ENCODE data around the gene GRAMD4.

Gene GRAMD4

GRCh38 chr22:46712288-46712687 lies 92.1 kb downstream of the GRAMD4 start:
- DNase-seq, result no peak
- Mint-ChIP-seq H3K9me3 (no peaks in the 10 kb centered on the region), H3K27me3 (ENCODE audit: low read depth, poor library complexity) (no peaks in the 10 kb centered on the region), H3K36me3 (ENCODE audit: low read depth) (peaks cover 84% of the 10 kb centered on the region), H3K4me1 (peaks cover 7% of the 10 kb centered on the region), H3K27ac (no peak overlapping the region), H3K4me3 (no peak overlapping the region)
- no peak for TF ChIP-seq CTCF (IDR thresholded peaks at IDR 0.05)

GRCh38 chr22:46714550-46714949 lies 94.4 kb downstream of the GRAMD4 start:
- H3K36me3 Mint-ChIP-seq (ENCODE audit: low read depth), result peaks cover 83% of the 10 kb centered on the region
- peak overlapping the region; percentile 4 for H3K27ac Mint-ChIP-seq
- no peak for TF ChIP-seq CTCF (IDR thresholded peaks at IDR 0.05)
- H3K9me3 Mint-ChIP-seq, result no peaks in the 10 kb centered on the region
- no peak for DNase-seq
- H3K4me3 Mint-ChIP-seq, result no peak overlapping the region
- H3K4me1 Mint-ChIP-seq, result no peaks in the 10 kb centered on the region
- H3K27me3 Mint-ChIP-seq (ENCODE audit: low read depth, poor library complexity), result no peaks in the 10 kb centered on the region

GRCh38 chr22:46719921-46720320 lies 99.7 kb downstream of the GRAMD4 start:
- H3K4me3 Mint-ChIP-seq, result no peak overlapping the region
- peaks cover 28% of the 10 kb centered on the region for H3K4me1 Mint-ChIP-seq
- H3K36me3 Mint-ChIP-seq (ENCODE audit: low read depth), result peaks cover 54% of the 10 kb centered on the region
- no peaks in the 10 kb centered on the region for H3K27me3 Mint-ChIP-seq (ENCODE audit: low read depth, poor library complexity)
- H3K27ac Mint-ChIP-seq, result no peak overlapping the region
- DNase-seq, result no peak
- no peak for TF ChIP-seq CTCF (IDR thresholded peaks at IDR 0.05)
- no peaks in the 10 kb centered on the region for H3K9me3 Mint-ChIP-seq

- Mint-ChIP-seq H3K4me1 (peaks cover 28% of the 10 kb centered on the region), H3K27me3 (ENCODE audit: low read depth, poor library complexity) (no peaks in the 10 kb centered on the region), H3K27ac (peak overlapping the region; percentile 36), H3K9me3 (no peaks in the 10 kb centered on the region), H3K36me3 (ENCODE audit: low read depth) (peaks cover 48% of the 10 kb centered on the region), H3K4me3 (no peak overlapping the region)
- DNase-seq, result no peak
- no peak for TF ChIP-seq CTCF (IDR thresholded peaks at IDR 0.05)
Measured at GRCh38 chr22:46721501-46722085, 101.4 kb downstream of the GRAMD4 start.

GRCh38 chr22:46723882-46724281 lies 103.7 kb downstream of the GRAMD4 start:
- DNase-seq, result no peak
- Mint-ChIP-seq H3K9me3 (no peaks in the 10 kb centered on the region), H3K27ac (no peak overlapping the region), H3K36me3 (ENCODE audit: low read depth) (peaks cover 29% of the 10 kb centered on the region), H3K4me1 (peaks cover 34% of the 10 kb centered on the region), H3K27me3 (ENCODE audit: low read depth, poor library complexity) (no peaks in the 10 kb centered on the region), H3K4me3 (no peak overlapping the region)
- no peak for TF ChIP-seq CTCF (IDR thresholded peaks at IDR 0.05)

- H3K4me1 Mint-ChIP-seq, result peaks cover 40% of the 10 kb centered on the region
- H3K9me3 Mint-ChIP-seq, result no peaks in the 10 kb centered on the region
- peaks cover 21% of the 10 kb centered on the region for H3K36me3 Mint-ChIP-seq (ENCODE audit: low read depth)
- H3K4me3 Mint-ChIP-seq, result no peak overlapping the region
- DNase-seq, result no peak
- H3K27ac Mint-ChIP-seq, result no peak overlapping the region
- no peaks in the 10 kb centered on the region for H3K27me3 Mint-ChIP-seq (ENCODE audit: low read depth, poor library complexity)
- TF ChIP-seq CTCF (IDR thresholded peaks at IDR 0.05), result no peak
Measured at GRCh38 chr22:46725096-46725495, 104.9 kb downstream of the GRAMD4 start.
